ENCODE data around the gene WEE1. TPM values are rescaled to one million over a fixed set of nuclear protein-coding genes. Genes with fewer than 3 reads are reported as not detected.

The WEE1 gene
- total RNA-seq, 2 donors from 2014 or later = 46.9 to 51.2 TPM

DNA sequence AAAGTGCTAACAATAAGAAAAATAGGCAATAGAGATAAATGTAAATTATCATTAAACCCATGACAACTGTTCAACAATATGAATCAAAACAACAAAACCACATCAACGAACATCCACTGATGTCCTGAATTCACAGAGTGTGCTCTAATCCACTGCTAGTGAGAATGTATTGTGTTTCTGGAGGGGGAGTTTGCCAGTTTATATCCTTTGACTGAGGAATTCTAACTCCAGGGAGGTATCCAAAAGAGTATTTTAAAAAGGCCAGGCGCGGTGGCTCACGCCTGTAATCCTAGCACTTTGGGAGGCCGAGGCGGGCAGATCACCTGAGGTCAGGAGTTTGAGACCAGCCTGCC is 1.7 kb upstream of the WEE1 start:
- H3K4me1 Mint-ChIP-seq = peaks cover 24% of the 10 kb centered on the region
- no peaks in the 10 kb centered on the region for H3K27me3 Mint-ChIP-seq
- ATAC-seq (replicated peaks) = no peak
- peaks cover 24% of the 10 kb centered on the region for H3K36me3 Mint-ChIP-seq (ENCODE audit: low read depth)
- peak overlapping the region; percentile 77 for H3K4me3 Mint-ChIP-seq
- H3K27ac Mint-ChIP-seq = peak overlapping the region; percentile 69
- H3K9me3 Mint-ChIP-seq = no peaks in the 10 kb centered on the region

GRCh38 chr11:9573775-9574621 is 528 bp downstream of the WEE1 start:
- peaks cover 47% of the 10 kb centered on the region for H3K36me3 Mint-ChIP-seq (ENCODE audit: low read depth)
- no peaks in the 10 kb centered on the region for H3K9me3 Mint-ChIP-seq
- H3K4me1 Mint-ChIP-seq = peaks cover 28% of the 10 kb centered on the region
- H3K4me3 Mint-ChIP-seq = peak overlapping the region; percentile 87
- H3K27me3 Mint-ChIP-seq = no peaks in the 10 kb centered on the region
- peak; percentile 46 for ATAC-seq (replicated peaks)
- H3K27ac Mint-ChIP-seq = peak overlapping the region; percentile 79

GRCh38 chr11:9574622-9575259 is 1.3 kb downstream of the WEE1 start:
- peak overlapping the region; percentile 79 for H3K27ac Mint-ChIP-seq
- H3K4me1 Mint-ChIP-seq = peaks cover 30% of the 10 kb centered on the region
- H3K4me3 Mint-ChIP-seq = peak overlapping the region; percentile 87
- H3K36me3 Mint-ChIP-seq (ENCODE audit: low read depth) = peaks cover 54% of the 10 kb centered on the region
- H3K27me3 Mint-ChIP-seq = no peaks in the 10 kb centered on the region
- no peaks in the 10 kb centered on the region for H3K9me3 Mint-ChIP-seq
- ATAC-seq (replicated peaks) = no peak

GRCh38 chr11:9575260-9576240 is 2.1 kb downstream of the WEE1 start:
- no peak for ATAC-seq (replicated peaks)
- Mint-ChIP-seq H3K9me3 (no peaks in the 10 kb centered on the region), H3K27ac (peak overlapping the region; percentile 79), H3K4me3 (peak overlapping the region; percentile 87), H3K4me1 (peaks cover 30% of the 10 kb centered on the region), H3K36me3 (ENCODE audit: low read depth) (peaks cover 62% of the 10 kb centered on the region), H3K27me3 (no peaks in the 10 kb centered on the region)

- Mint-ChIP-seq H3K27me3 (no peaks in the 10 kb centered on the region), H3K9me3 (no peaks in the 10 kb centered on the region), H3K36me3 (ENCODE audit: low read depth) (peaks cover 75% of the 10 kb centered on the region), H3K4me1 (peaks cover 30% of the 10 kb centered on the region), H3K4me3 (peak overlapping the region; percentile 87), H3K27ac (peak overlapping the region; percentile 79)
- no peak for ATAC-seq (replicated peaks)
Measured at GRCh38 chr11:9576701-9577381, 3.4 kb downstream of the WEE1 start.

DNA sequence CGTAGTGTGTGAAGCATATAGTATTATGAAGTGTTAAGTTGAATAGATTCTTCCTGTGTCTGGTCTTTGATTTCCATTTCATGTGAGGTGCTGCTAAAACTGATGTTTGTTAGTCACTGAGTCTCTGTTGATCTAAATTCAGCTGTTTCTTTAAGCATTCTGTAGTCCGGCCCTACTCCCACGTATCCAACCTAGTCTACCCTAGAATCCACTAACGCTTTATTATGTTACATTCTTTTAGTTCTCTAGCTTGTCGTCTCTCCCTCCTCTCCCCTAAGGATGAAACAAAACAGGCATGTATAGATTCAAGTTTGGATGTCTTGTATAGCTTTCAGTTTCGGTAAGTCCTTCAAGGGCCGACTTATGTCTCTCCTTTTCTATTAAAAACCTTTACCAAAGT is 4.1 kb downstream of the WEE1 start:
- ATAC-seq (replicated peaks) = no peak
- no peaks in the 10 kb centered on the region for H3K9me3 Mint-ChIP-seq
- peaks cover 30% of the 10 kb centered on the region for H3K4me1 Mint-ChIP-seq
- H3K36me3 Mint-ChIP-seq (ENCODE audit: low read depth) = peaks cover 82% of the 10 kb centered on the region
- no peaks in the 10 kb centered on the region for H3K27me3 Mint-ChIP-seq
- H3K27ac Mint-ChIP-seq = peak overlapping the region; percentile 79
- peak overlapping the region; percentile 87 for H3K4me3 Mint-ChIP-seq

DNA sequence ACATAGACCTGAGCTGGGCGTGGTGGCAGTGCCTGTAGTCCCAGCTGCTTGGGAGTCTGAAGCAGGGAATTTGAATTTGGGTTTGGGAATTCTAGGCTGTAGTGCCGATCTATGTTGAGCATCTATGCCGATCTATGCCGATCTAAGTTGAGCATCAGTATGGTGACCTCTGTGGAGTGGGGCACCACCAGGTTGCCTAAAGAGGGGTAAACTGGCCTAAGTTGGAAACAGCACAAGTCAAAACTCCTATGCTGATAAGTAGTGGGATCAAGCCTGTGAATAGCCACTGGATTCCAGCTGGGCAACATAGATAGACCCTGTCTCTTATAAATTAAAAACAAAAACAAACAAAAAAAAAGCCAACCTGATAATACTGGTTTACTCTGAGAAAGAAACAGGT is 7.4 kb downstream of the WEE1 start:
- Mint-ChIP-seq H3K27ac (no peak overlapping the region), H3K4me3 (no peak overlapping the region), H3K9me3 (no peaks in the 10 kb centered on the region), H3K27me3 (no peaks in the 10 kb centered on the region), H3K36me3 (ENCODE audit: low read depth) (peaks cover 100% of the 10 kb centered on the region), H3K4me1 (peaks cover 24% of the 10 kb centered on the region)
- no peak for ATAC-seq (replicated peaks)

DNA sequence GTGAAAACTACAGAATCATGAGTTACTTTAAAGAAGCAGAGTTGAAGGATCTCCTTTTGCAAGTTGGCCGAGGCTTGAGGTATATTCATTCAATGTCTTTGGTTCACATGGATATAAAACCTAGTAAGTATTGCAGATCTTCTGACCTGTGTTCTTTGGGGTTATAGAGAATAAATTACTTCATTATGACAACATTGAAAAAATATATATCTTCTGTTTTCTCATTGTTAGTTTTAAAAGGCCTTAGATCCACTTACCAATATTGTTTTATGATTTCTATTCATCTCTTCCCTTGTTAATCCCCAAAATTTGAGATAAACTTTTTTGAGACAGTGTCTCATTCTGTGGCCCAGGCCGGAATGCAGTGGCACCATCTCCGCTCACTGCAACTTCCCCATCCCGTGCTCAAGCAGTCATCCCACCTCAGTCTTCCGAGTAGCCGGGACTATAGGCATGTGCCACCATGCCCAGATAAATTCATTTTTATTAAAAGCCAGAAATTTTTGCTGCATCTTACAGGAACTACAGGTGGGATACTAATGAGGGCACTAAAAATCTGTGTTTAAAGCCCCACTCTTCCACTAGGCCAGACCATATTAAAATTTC is 8.2 kb downstream of the WEE1 start:
- H3K4me3 Mint-ChIP-seq = no peak overlapping the region
- peaks cover 19% of the 10 kb centered on the region for H3K4me1 Mint-ChIP-seq
- H3K27me3 Mint-ChIP-seq = no peaks in the 10 kb centered on the region
- no peak for ATAC-seq (replicated peaks)
- H3K9me3 Mint-ChIP-seq = no peaks in the 10 kb centered on the region
- no peak overlapping the region for H3K27ac Mint-ChIP-seq
- peaks cover 100% of the 10 kb centered on the region for H3K36me3 Mint-ChIP-seq (ENCODE audit: low read depth)

DNA sequence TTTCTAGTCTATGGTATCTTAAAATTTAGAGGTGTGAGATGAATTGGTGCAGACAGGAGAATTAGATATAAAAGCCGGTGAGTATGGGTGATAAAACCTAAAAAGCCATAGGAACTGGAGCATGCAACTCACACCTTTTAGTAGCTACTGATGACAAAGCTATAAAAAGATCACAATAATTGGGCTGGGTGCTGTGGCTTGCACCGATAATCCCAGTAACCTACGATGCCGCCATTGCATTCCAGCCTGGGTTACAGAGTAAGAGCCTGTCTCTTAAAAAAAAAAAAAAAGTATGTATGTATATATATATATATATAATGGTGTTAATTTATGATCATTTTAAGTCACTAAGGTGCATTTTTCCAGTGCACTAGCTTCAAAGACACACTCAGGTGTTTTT is 17.2 kb downstream of the WEE1 start:
- ATAC-seq (replicated peaks) = no peak
- H3K36me3 Mint-ChIP-seq (ENCODE audit: low read depth) = peaks cover 47% of the 10 kb centered on the region
- no peak overlapping the region for H3K27ac Mint-ChIP-seq
- H3K4me3 Mint-ChIP-seq = no peak overlapping the region
- H3K27me3 Mint-ChIP-seq = no peaks in the 10 kb centered on the region
- no peaks in the 10 kb centered on the region for H3K4me1 Mint-ChIP-seq
- no peaks in the 10 kb centered on the region for H3K9me3 Mint-ChIP-seq

GRCh38 chr11:9594267-9595046 is 21.0 kb downstream of the WEE1 start:
- Mint-ChIP-seq H3K4me1 (no peaks in the 10 kb centered on the region), H3K4me3 (no peak overlapping the region), H3K36me3 (ENCODE audit: low read depth) (peaks cover 11% of the 10 kb centered on the region), H3K9me3 (no peaks in the 10 kb centered on the region), H3K27ac (no peak overlapping the region), H3K27me3 (no peaks in the 10 kb centered on the region)
- ATAC-seq (replicated peaks) = no peak

DNA sequence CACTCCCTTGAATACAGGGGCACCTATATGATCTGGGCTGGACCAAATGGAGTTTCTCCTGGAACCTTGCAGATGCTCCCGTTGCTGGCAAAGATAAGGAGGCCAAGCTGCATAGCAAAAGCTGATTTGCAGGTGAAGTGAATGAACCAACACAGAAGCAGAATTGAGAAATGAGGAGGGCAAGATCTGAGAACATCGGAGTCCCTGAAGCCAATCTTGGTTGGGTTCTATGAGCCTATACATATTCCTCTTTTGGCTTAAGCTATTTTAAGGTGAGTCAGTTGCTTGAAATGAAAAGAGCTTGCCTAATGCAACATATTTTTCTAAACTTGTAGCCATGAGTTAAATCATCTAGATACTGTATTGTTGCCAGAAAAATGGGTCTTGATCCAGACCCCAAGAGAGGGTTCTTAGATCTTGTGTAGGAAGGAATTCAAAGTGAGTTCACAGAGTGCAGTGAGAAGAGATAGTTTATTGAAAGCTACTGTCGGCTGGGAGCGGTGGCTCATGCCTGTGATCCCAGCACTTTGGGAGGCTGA is 23.5 kb downstream of the WEE1 start:
- no peak overlapping the region for H3K27ac Mint-ChIP-seq
- no peaks in the 10 kb centered on the region for H3K27me3 Mint-ChIP-seq
- H3K4me1 Mint-ChIP-seq = peaks cover 14% of the 10 kb centered on the region
- H3K4me3 Mint-ChIP-seq = no peak overlapping the region
- H3K9me3 Mint-ChIP-seq = no peaks in the 10 kb centered on the region
- no peaks in the 10 kb centered on the region for H3K36me3 Mint-ChIP-seq (ENCODE audit: low read depth)
- no peak for ATAC-seq (replicated peaks)

GRCh38 chr11:9600166-9600565 is 26.7 kb downstream of the WEE1 start:
- ATAC-seq (replicated peaks) = no peak
- Mint-ChIP-seq H3K27ac (peak overlapping the region; percentile 73), H3K4me1 (peaks cover 14% of the 10 kb centered on the region), H3K27me3 (no peaks in the 10 kb centered on the region), H3K9me3 (no peaks in the 10 kb centered on the region), H3K4me3 (peak overlapping the region; percentile 67), H3K36me3 (ENCODE audit: low read depth) (no peaks in the 10 kb centered on the region)

DNA sequence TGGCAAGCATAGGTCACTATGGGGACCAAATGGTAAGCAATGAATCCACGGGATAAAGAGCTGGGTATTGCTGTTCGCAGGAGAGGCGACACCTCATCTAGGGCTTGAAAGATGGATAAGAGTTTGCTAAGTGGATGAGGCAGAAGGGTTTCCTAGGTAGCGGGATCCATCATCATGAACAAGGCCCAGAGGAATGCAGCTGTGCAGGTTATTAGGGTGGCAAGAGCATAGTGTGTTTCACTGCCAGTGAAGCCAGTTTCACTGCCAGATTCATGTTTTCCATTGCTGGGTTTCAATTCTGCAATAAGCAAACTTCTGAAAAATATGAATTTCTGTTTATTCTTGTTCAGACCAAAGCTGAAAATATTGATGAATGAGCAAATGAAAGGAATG is 27.2 kb downstream of the WEE1 start:
- no peaks in the 10 kb centered on the region for H3K36me3 Mint-ChIP-seq (ENCODE audit: low read depth)
- H3K4me1 Mint-ChIP-seq = peaks cover 14% of the 10 kb centered on the region
- H3K27me3 Mint-ChIP-seq = no peaks in the 10 kb centered on the region

More for the DNA sequence above, 27.2 kb downstream of the WEE1 start:
- Mint-ChIP-seq H3K4me3 (peak overlapping the region; percentile 67), H3K27ac (peak overlapping the region; percentile 73), H3K9me3 (no peaks in the 10 kb centered on the region)
- peak; percentile 51 for ATAC-seq (replicated peaks)

All from activated T-helper 17 cell treated with anti-CD3 and anti-CD28 coated beads, Interleukin-2, amount 50 U/mL, for 72 hours (primary cell).